22Rv1 (cell line): ENCODE data around the gene EXTL1.
A peak's percentile ranks its signal among the peaks of the same experiment; 100 is the strongest.

Source experiments
- H3K27ac ChIP-seq: fragments of 450-650 bp; 2 replicates; pipeline ENCODE4 v1.5.1; 2017
- CTCF ChIP-seq: fragments of 450-650 bp; IDR thresholded peaks from 2 replicates; pipeline ENCODE4 v1.5.1; 2017; ENCODE audit warnings: mild to moderate bottlenecking
- ZFX ChIP-seq: fragments of 450-650 bp; IDR thresholded peaks from 2 replicates; pipeline ENCODE4 v1.6.1; 2017; ENCODE audit warnings: antibody characterized with exemption, borderline replicate concordance

EXTL1 gene

GRCh38 chr1:26078286-26079177 lies 57.0 kb downstream of the EXTL1 start:
- no peak overlapping the region for H3K27ac ChIP-seq
- TF ChIP-seq ZFX (no peak), CTCF (no peak)

- TF ChIP-seq CTCF: no peak
- TF ChIP-seq ZFX: no peak
Observed at GRCh38 chr1:26079178-26079563, 57.6 kb downstream of the EXTL1 start.

GRCh38 chr1:26079960-26080814 lies 58.6 kb downstream of the EXTL1 start:
- no peak for TF ChIP-seq ZFX
- no peak for TF ChIP-seq CTCF
- 0 out of 2 replicates have a peak overlapping the region, but pooled peaks have one; percentile 26 for H3K27ac ChIP-seq

More at GRCh38 chr1:26079178-26079563, 57.6 kb downstream of the EXTL1 start:
- no peak overlapping the region for H3K27ac ChIP-seq

GRCh38 chr1:26081267-26082019 lies 59.9 kb downstream of the EXTL1 start:
- no peak for TF ChIP-seq ZFX
- no peak for TF ChIP-seq CTCF
- H3K27ac ChIP-seq: no peak overlapping the region

GRCh38 chr1:26082020-26082350 lies 60.4 kb downstream of the EXTL1 start:
- no peak overlapping the region for H3K27ac ChIP-seq

GRCh38 chr1:26083208-26083607 lies 61.6 kb downstream of the EXTL1 start:
- H3K27ac ChIP-seq: no peak overlapping the region
- no peak for TF ChIP-seq CTCF
- TF ChIP-seq ZFX: no peak

More at GRCh38 chr1:26082020-26082350, 60.4 kb downstream of the EXTL1 start:
- no peak for TF ChIP-seq ZFX
- TF ChIP-seq CTCF: no peak
